Measurements from ENCODE around the gene NATD1.
"Not testable (repeated sequence)": the region's sequence is repeated elsewhere in the genome, so short reads cannot be mapped to it uniquely, and the experiment has no call there.

Gene NATD1

DNA sequence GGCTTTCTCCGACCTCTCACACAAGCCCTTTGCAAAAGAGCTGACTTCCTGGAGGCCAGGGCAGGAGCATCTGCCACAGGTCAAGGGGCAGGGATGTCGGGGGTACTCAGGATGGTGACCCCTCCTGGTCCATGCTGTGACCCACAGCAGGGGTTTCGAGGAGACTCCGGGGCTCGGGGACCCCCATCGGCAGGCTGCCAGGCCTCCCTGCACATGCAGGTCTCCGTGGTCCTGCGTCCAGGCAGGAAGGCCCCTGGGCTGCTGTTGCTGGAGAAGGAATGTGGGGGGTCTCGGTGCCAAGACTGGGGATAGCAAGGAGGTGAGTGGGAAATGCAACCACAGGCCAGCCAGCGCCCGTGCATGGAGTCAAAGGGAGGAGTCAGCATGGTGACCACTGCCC lies 11.6 kb downstream of the NATD1 start:
- H3K9me3 ChIP-seq (ENCODE audit: control insufficient read depth, low read length) = no peaks in the 10 kb centered on the region
- no peak overlapping the region for H3K27ac ChIP-seq (ENCODE audit: low read depth, low read length, severe bottlenecking)
- H3K36me3 ChIP-seq (ENCODE audit: control insufficient read depth, insufficient read depth, low read length) = no peaks in the 10 kb centered on the region
- H3K4me3 ChIP-seq (ENCODE audit: extremely low read depth, insufficient read depth, low read length, poor library complexity, severe bottlenecking) = no peak overlapping the region
- peaks cover 14% of the 10 kb centered on the region for H3K4me1 ChIP-seq (ENCODE audit: control insufficient read depth, insufficient read depth, low read length, poor library complexity, severe bottlenecking)
- 92 to 93% methylated on average over 11 of the region's 11 CpGs for WGBS, 2 experiments (ENCODE audit: insufficient coverage in 2 of 2)

DNA sequence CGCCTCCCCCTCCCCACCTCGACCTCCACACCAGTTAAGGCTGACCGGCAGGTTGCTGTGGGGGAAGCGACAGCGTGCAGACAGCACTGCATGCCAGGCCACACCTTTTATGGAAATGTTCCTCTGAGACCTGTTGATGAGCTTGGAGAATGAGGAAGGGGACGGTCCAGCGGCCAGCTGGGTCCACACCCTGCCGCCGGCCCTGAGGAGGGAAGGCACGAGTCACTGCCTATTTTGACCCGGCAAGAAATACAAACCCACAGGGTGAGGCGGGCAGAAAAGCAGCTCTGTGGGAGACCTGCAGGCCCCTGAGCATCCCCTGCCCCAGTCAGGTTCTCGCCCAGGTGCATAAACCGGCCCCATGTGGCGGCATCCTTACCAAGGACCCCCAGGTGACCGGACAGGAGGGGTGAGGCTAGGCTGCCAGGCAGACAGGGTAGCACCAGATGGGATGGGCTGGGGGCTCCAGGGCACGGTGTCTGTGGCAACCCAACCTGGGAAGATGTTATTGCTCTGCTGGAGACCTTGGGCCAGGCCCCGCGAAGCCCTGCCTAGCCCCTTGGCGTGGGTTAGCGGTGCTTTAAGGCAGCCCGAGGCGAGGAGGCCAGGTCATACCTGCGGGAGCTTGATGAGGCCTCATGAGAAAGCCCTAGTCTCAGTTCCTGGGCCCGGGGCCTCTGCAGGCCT lies 12.7 kb downstream of the NATD1 start:
- Histone ChIP-seq H3K27ac (ENCODE audit: low read depth, low read length, severe bottlenecking) (peak overlapping the region; percentile 36), H3K9me3 (ENCODE audit: control insufficient read depth, low read length) (no peaks in the 10 kb centered on the region), H3K36me3 (ENCODE audit: control insufficient read depth, insufficient read depth, low read length) (no peaks in the 10 kb centered on the region), H3K4me3 (ENCODE audit: extremely low read depth, insufficient read depth, low read length, poor library complexity, severe bottlenecking) (no peak overlapping the region), H3K4me1 (ENCODE audit: control insufficient read depth, insufficient read depth, low read length, poor library complexity, severe bottlenecking) (peaks cover 14% of the 10 kb centered on the region)
- WGBS, 2 experiments (ENCODE audit: insufficient coverage in 2 of 2) = 67 to 74% methylated on average over 19 to 22 of the region's 25 CpGs

DNA sequence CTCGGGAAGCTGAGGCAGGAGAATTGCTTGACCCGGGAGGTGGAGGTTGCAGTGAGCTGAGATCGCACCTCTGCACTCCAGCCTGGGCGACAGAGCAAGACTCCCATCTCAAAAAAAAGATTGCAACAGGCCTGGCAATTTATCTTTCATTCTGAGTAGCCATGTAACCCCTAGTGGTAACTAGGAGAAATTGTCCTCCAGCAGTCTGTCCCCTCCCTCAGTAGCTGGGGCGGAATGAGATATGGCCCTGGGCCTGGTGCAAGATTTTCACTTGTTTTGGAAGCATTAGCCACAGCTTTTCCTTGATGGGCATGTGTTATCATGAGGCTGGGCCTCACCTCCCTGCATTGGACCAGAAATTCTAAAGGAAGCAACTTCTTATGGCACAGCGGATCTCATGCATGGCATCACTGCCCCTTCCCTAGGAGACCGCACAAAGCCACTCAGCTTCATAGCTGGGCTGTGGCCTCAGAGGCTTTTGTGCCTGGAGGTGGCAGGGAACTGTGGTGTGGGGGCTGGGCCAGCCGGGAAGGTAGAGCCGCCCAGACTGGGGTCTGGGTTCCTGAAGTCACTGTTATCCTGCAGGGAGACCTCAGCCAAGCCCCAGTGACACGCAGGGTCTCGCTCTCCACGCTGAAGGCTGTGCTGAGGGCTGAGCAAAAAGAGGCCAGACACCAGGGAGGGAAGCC lies 13.4 kb downstream of the NATD1 start:
- Histone ChIP-seq H3K27ac (ENCODE audit: low read depth, low read length, severe bottlenecking) (peak overlapping the region; percentile 36), H3K36me3 (ENCODE audit: control insufficient read depth, insufficient read depth, low read length) (no peaks in the 10 kb centered on the region), H3K4me3 (ENCODE audit: extremely low read depth, insufficient read depth, low read length, poor library complexity, severe bottlenecking) (no peak overlapping the region), H3K9me3 (ENCODE audit: control insufficient read depth, low read length) (no peaks in the 10 kb centered on the region), H3K4me1 (ENCODE audit: control insufficient read depth, insufficient read depth, low read length, poor library complexity, severe bottlenecking) (peaks cover 14% of the 10 kb centered on the region)
- 66 to 72% methylated on average over 9 to 11 of the region's 12 CpGs for WGBS, 2 experiments (ENCODE audit: insufficient coverage in 2 of 2)

DNA sequence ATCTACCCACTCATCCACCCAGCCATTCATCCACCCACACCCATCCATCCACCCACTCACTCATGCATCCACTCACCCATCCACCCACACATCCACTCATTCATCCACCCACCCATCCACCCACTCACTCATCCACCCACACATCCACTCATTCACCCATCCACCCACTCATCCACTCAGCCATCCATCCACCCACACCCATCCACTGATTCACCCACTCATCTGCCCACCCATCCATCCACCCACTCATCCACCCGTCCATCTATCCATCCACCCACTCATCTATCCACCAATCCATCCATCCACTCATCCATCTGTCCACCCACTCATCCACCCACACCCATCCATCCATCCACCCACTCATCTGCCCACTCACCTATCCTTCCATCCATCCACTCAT lies 17.3 kb downstream of the NATD1 start:
- H3K27ac ChIP-seq (ENCODE audit: low read depth, low read length, severe bottlenecking) = no peak overlapping the region
- H3K9me3 ChIP-seq (ENCODE audit: control insufficient read depth, low read length) = no peaks in the 10 kb centered on the region
- no peaks in the 10 kb centered on the region for H3K36me3 ChIP-seq (ENCODE audit: control insufficient read depth, insufficient read depth, low read length)
- H3K4me3 ChIP-seq (ENCODE audit: extremely low read depth, insufficient read depth, low read length, poor library complexity, severe bottlenecking) = no peak overlapping the region
- peaks cover 13% of the 10 kb centered on the region for H3K4me1 ChIP-seq (ENCODE audit: control insufficient read depth, insufficient read depth, low read length, poor library complexity, severe bottlenecking)
- 67 to 71% methylated on average over 1 of the region's 1 CpG for WGBS, 2 experiments (ENCODE audit: insufficient coverage in 2 of 2)

DNA sequence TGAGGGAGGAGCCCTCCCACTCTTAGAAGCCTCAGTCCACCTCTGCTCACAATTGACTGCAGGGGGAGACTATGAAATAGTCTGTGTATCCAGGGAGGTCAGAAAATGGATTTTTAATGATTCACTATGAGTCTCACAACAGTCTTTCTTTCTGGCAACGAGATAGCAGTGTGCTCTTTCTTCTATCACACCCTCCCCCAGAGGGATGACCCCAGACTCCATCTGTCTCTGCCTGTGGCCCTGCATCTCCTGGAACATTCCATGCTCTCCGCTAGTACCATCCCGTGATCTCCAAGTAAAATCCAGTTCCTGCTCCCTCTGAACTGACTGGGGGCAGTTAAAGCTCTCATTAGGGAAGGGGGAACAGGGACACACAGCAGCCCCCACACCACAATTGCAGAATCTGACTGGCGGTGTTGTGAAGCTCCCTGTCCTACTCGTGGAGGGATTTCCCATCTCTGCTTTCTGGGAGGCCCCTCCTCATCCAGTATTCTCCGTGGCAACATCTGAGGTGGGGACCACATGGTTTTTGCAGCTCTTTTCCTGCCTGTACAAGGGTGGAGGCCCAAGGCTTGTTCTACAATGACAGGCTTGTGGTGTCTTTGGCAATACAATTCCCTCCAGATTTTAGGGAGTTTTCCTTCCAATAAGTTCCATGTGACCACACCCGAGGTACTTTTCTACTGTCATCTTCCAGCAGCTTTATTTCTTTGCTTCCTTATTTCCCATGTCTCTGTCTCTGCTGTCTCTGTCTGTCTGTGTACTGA lies 19.4 kb downstream of the NATD1 start:
- Histone ChIP-seq H3K4me1 (ENCODE audit: control insufficient read depth, insufficient read depth, low read length, poor library complexity, severe bottlenecking) (no peaks in the 10 kb centered on the region), H3K27ac (ENCODE audit: low read depth, low read length, severe bottlenecking) (no peak overlapping the region), H3K36me3 (ENCODE audit: control insufficient read depth, insufficient read depth, low read length) (no peaks in the 10 kb centered on the region), H3K4me3 (ENCODE audit: extremely low read depth, insufficient read depth, low read length, poor library complexity, severe bottlenecking) (no peak overlapping the region), H3K9me3 (ENCODE audit: control insufficient read depth, low read length) (no peaks in the 10 kb centered on the region)
- WGBS, 2 experiments (ENCODE audit: insufficient coverage in 2 of 2) = 81 to 82% methylated on average over 5 to 7 of the region's 7 CpGs

DNA sequence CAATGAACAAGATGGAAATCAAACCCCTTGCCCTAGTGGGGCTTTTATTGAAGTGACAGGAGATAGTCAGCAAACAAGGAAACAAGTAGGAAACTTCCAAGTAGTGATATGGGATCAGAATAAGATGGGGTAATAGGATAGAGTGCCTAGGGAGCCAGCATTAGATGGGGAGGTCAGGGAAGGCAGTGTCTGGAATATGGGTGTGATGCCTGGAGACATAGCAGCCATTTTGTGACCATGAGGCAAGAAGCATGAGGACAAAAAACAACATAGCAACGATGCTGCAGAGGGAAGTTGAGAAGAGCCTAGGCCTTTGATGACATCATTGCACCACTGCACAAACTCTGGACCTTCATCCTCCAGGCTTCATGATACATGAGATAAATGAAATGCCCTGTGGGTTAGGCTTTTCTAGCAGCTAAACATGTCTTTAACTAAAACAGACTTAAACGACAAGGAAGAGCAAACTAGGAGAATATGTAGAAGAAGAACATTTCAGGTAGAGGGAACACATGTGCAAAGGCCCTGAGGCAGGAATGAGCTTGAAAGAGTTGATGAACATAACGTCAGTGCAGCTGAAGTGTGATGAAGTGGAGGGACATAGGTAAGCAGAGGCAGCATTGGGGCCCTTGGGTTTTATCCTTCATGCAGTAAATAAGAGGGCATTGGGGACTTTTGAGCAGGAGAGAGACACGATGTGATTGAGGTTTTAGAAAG lies 21.0 kb downstream of the NATD1 start:
- Histone ChIP-seq H3K36me3 (ENCODE audit: control insufficient read depth, insufficient read depth, low read length) (no peaks in the 10 kb centered on the region), H3K4me1 (ENCODE audit: control insufficient read depth, insufficient read depth, low read length, poor library complexity, severe bottlenecking) (no peaks in the 10 kb centered on the region), H3K9me3 (ENCODE audit: control insufficient read depth, low read length) (no peaks in the 10 kb centered on the region), H3K27ac (ENCODE audit: low read depth, low read length, severe bottlenecking) (no peak overlapping the region), H3K4me3 (ENCODE audit: extremely low read depth, insufficient read depth, low read length, poor library complexity, severe bottlenecking) (no peak overlapping the region)
- WGBS, 2 experiments (ENCODE audit: insufficient coverage in 2 of 2) = 88 to 96% methylated on average over 2 to 3 of the region's 4 CpGs

DNA sequence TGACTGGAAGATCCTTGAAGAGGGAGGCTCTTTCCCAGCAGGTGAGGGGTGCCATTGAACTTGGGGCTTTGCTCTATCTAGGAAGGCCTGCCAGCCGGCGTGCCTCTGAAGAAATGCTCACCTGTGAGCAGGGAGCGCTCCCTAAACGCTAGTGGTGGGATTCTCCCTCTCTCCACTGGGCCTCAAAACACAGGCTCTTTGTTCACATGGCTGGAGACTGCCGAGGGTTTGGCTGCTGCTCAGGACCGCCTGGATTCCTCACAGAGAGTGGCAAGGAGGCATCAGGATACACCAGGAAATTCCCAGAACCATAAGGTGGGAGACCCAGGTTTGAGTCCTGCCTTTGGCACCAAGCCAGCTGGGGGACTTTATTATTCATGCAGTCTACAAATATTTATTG lies 21.7 kb downstream of the NATD1 start:
- Histone ChIP-seq H3K36me3 (ENCODE audit: control insufficient read depth, insufficient read depth, low read length) (no peaks in the 10 kb centered on the region), H3K4me3 (ENCODE audit: extremely low read depth, insufficient read depth, low read length, poor library complexity, severe bottlenecking) (no peak overlapping the region), H3K9me3 (ENCODE audit: control insufficient read depth, low read length) (no peaks in the 10 kb centered on the region), H3K27ac (ENCODE audit: low read depth, low read length, severe bottlenecking) (no peak overlapping the region), H3K4me1 (ENCODE audit: control insufficient read depth, insufficient read depth, low read length, poor library complexity, severe bottlenecking) (no peaks in the 10 kb centered on the region)
- WGBS, 2 experiments (ENCODE audit: insufficient coverage in 2 of 2) = 76 to 87% methylated on average over 4 to 6 of the region's 6 CpGs

DNA sequence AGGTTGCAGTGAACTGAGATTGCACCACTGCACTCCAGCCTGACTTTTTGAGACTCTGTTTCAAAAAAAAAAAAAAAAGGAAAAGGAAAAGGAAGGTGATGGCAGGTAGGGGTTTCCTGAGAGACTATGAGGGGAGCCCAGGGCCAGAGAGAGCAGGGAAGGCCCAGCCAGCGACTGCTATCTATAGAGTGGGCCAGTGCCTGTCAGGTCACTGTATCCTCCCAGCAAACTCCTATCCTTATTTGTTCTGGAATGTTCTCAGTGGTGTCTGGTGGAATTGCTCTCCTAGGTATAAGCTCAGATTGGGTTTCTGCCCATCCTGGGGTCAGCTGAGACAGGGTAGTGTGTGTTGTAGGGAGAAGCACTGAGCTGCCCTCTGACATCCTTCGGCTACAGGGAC lies 24.4 kb downstream of the NATD1 start:
- WGBS, 2 experiments (ENCODE audit: insufficient coverage in 2 of 2) = 100% methylated on average over 1 of the region's 2 CpGs; no CpG with 5 or more reads in 1 of the 2 experiments
- H3K36me3 ChIP-seq (ENCODE audit: control insufficient read depth, insufficient read depth, low read length) = no peaks in the 10 kb centered on the region

DNA sequence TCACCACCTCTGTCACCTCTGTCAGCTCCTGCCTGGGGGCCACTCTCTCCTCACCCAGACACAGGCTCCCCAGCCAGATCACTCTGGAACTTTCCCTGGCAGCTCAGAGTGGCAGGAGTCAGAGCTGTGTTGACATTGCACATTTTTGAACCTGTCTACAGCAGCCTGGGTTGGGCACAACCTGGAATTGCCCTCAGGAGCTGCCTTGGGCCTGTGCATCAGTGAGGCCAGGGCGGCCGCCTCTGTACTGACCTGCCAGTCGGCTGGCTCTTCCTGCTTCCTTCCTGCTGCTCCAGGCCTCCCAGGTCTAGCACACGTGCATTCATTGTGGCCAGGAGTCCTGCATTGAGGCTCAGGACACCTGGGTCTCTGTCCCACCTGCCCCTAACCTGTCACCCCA lies 25.1 kb downstream of the NATD1 start:
- 88 to 100% methylated on average over 4 of the region's 4 CpGs for WGBS, 2 experiments (ENCODE audit: insufficient coverage in 2 of 2)
- no peaks in the 10 kb centered on the region for H3K4me1 ChIP-seq (ENCODE audit: control insufficient read depth, insufficient read depth, low read length, poor library complexity, severe bottlenecking)
- no peaks in the 10 kb centered on the region for H3K36me3 ChIP-seq (ENCODE audit: control insufficient read depth, insufficient read depth, low read length)
- no peaks in the 10 kb centered on the region for H3K9me3 ChIP-seq (ENCODE audit: control insufficient read depth, low read length)
- no peak overlapping the region for H3K27ac ChIP-seq (ENCODE audit: low read depth, low read length, severe bottlenecking)
- H3K4me3 ChIP-seq (ENCODE audit: extremely low read depth, insufficient read depth, low read length, poor library complexity, severe bottlenecking) = no peak overlapping the region

More for the DNA sequence above, 24.4 kb downstream of the NATD1 start:
- H3K4me3 ChIP-seq (ENCODE audit: extremely low read depth, insufficient read depth, low read length, poor library complexity, severe bottlenecking) = no peak overlapping the region
- no peak overlapping the region for H3K27ac ChIP-seq (ENCODE audit: low read depth, low read length, severe bottlenecking)
- H3K4me1 ChIP-seq (ENCODE audit: control insufficient read depth, insufficient read depth, low read length, poor library complexity, severe bottlenecking) = no peaks in the 10 kb centered on the region
- H3K9me3 ChIP-seq (ENCODE audit: control insufficient read depth, low read length) = no peaks in the 10 kb centered on the region

DNA sequence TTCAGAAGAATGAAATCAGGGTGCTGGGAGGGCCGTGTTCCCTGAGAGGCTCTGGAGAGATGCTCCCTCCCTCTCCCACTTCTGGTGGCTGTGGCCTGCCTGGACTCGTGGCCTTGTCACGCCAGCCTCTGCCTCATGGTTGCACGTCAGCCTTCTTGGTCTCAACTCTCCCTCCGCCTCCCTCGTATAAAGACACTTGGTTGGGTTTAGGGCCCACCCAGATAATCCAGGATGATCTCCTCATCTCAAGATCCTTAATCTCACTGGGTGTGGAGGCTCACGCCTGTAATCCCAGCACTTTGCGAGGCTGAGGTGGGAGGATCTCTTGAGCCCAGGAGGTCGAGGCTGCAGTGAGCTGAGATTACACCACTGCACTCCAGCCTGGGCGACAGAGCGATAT lies 25.9 kb downstream of the NATD1 start:
- not testable (repeated sequence) for H3K36me3 ChIP-seq (ENCODE audit: control insufficient read depth, insufficient read depth, low read length); H3K27ac ChIP-seq (ENCODE audit: low read depth, low read length, severe bottlenecking); H3K4me3 ChIP-seq (ENCODE audit: extremely low read depth, insufficient read depth, low read length, poor library complexity, severe bottlenecking); H3K9me3 ChIP-seq (ENCODE audit: control insufficient read depth, low read length); H3K4me1 ChIP-seq (ENCODE audit: control insufficient read depth, insufficient read depth, low read length, poor library complexity, severe bottlenecking)
- 91% methylated on average over 7 to 9 of the region's 11 CpGs for WGBS, 2 experiments (ENCODE audit: insufficient coverage in 2 of 2)
